LNCaP clone FGC (cell line): Measurements from ENCODE around the gene CROT.

Experiments used
- DNase-seq: peaks from one replicate; pipeline ENCODE4 v3.0.0-alpha.2; 2011; ENCODE audit warnings: low read depth
- H3K4me3 ChIP-seq: 2 replicates; pipeline ENCODE4 v1.5.1; 2011; ENCODE audit warnings: mild to moderate bottlenecking, low read depth, low read length, control low read depth
- CTCF ChIP-seq: IDR thresholded peaks from 2 replicates; pipeline ENCODE4 v1.5.1; 2012; ENCODE audit warnings: mild to moderate bottlenecking; ENCODE audit not compliant: control insufficient read depth, insufficient read depth; ENCODE audit errors: extremely low read depth

CROT gene

GRCh38 chr7:87330942-87331341 lies 14.5 kb upstream of the CROT start:
- no peak for DNase-seq
- H3K4me3 ChIP-seq, result no peak overlapping the region
- TF ChIP-seq CTCF, result no peak

- no peak for DNase-seq
- no peak overlapping the region for H3K4me3 ChIP-seq
- no peak for TF ChIP-seq CTCF
Measured at GRCh38 chr7:87331687-87332252, 13.7 kb upstream of the CROT start.

- no peak for TF ChIP-seq CTCF
- H3K4me3 ChIP-seq, result no peak overlapping the region
- no peak for DNase-seq
Measured at GRCh38 chr7:87332321-87332720, 13.1 kb upstream of the CROT start.

- no peak for DNase-seq
- TF ChIP-seq CTCF, result no peak
- no peak overlapping the region for H3K4me3 ChIP-seq
Measured at GRCh38 chr7:87336136-87336535, 9.3 kb upstream of the CROT start.

- H3K4me3 ChIP-seq, result no peak overlapping the region
- no peak for DNase-seq
- no peak for TF ChIP-seq CTCF
Measured at GRCh38 chr7:87337331-87337730, 8.1 kb upstream of the CROT start.

- DNase-seq, result no peak
- no peak for TF ChIP-seq CTCF
- H3K4me3 ChIP-seq, result no peak overlapping the region
Measured at GRCh38 chr7:87339373-87339897, 6.0 kb upstream of the CROT start.

- no peak for TF ChIP-seq CTCF
- DNase-seq, result no peak
- no peak overlapping the region for H3K4me3 ChIP-seq
Measured at GRCh38 chr7:87341441-87341840, 4.0 kb upstream of the CROT start.
